ENCODE measurements around the gene MON1B. TPM values are rescaled to one million over a fixed set of nuclear protein-coding genes. Genes with fewer than 3 reads are reported as not detected.

The MON1B gene
- total and polyA plus RNA-seq, 2 of the 13 experiments (the other 11 are each of a cell fraction or from before 2014, with no cell fraction given) = 13.4 to 15.6 TPM

DNA sequence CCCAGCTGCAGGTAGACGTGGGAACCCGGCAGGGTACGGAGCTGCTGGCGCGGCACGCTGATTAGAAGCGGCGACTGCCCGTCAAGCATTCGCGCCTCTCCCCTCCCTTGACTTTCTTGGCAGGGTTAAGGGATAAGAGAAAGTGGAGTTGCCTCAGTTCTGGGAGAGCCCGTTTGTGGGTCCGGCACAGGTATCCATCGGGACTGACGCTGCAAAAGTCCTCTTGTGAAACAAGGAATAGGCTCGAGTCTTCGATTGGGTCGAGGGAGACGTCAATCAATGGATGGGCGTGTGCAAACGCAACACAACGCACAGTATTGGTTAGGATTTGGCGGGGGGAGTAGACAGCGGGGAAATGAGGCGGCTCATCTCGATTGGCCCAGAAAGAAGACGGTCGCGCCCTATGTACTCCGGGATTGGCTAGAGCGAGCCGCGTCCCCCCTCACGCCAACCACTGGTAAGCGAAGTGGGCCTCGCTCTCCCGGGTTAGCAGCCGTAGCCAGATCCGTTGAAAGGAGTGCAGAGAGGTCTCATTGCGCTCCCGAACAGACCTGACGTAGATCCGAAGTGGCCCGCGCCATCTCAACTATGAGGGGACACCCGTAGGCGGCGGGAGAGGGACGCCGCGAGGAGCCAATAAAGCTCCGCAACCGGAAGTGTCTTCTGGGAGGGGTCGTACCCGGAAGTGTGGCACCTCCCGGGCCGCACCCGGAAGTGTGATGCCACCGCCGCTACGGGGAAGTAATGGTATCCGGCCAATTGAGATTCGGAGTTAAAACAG lies at the start of gene MON1B (continued):
- TF ChIP-seq, protein P1, sequence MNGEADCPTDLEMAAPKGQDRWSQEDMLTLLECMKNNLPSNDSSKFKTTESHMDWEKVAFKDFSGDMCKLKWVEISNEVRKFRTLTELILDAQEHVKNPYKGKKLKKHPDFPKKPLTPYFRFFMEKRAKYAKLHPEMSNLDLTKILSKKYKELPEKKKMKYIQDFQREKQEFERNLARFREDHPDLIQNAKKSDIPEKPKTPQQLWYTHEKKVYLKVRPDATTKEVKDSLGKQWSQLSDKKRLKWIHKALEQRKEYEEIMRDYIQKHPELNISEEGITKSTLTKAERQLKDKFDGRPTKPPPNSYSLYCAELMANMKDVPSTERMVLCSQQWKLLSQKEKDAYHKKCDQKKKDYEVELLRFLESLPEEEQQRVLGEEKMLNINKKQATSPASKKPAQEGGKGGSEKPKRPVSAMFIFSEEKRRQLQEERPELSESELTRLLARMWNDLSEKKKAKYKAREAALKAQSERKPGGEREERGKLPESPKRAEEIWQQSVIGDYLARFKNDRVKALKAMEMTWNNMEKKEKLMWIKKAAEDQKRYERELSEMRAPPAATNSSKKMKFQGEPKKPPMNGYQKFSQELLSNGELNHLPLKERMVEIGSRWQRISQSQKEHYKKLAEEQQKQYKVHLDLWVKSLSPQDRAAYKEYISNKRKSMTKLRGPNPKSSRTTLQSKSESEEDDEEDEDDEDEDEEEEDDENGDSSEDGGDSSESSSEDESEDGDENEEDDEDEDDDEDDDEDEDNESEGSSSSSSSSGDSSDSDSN (CRISPR knock-in tag; IDR thresholded peaks at IDR 0.05) = peak; percentile 61
- TF ChIP-seq MXI1 (IDR thresholded peaks at IDR 0.05; ENCODE audit: borderline replicate concordance, low read depth, low read length) = peak; percentile 44; the same call in 2 of the 3 replicates
- peak; percentile 44; the same call in 1 of the 2 replicates for TF ChIP-seq CHD4 (IDR thresholded peaks at IDR 0.05; ENCODE audit: borderline replicate concordance, low read length)
- no peak for TF ChIP-seq ZNF577 (CRISPR knock-in tag; IDR thresholded peaks at IDR 0.05; ENCODE audit: borderline replicate concordance, low read depth)
- 0 out of 2 replicates have a peak, but pooled peaks have one; percentile 46 for TF ChIP-seq TOPORS (CRISPR knock-in tag; IDR thresholded peaks at IDR 0.05)
- peak; percentile 68 for TF ChIP-seq XRCC5 (optimal IDR thresholded peaks at IDR 0.05; ENCODE audit: low read length)
- no peak for TF ChIP-seq GFI1 (CRISPR knock-in tag; IDR thresholded peaks at IDR 0.05; ENCODE audit: borderline replicate concordance)
- TF ChIP-seq HOXA5 (CRISPR knock-in tag; IDR thresholded peaks at IDR 0.05) = peak; percentile 88
- no peak for TF ChIP-seq RARG (CRISPR knock-in tag; IDR thresholded peaks at IDR 0.05; ENCODE audit: low read depth)
- TF ChIP-seq RARA (CRISPR knock-in tag; IDR thresholded peaks at IDR 0.05) = peak; percentile 20; the same call in 1 of the 2 replicates
- no peak; the same call in 1 of the 2 replicates for TF ChIP-seq KMT2A (CRISPR knock-in tag; IDR thresholded peaks at IDR 0.05)
- TF ChIP-seq YY1 (IDR thresholded peaks at IDR 0.05; ENCODE audit: insufficient read depth, insufficient replicate concordance, low read depth, low read length) = peak; percentile 28
- no peak for TF ChIP-seq BRCA1 (CRISPR knock-in tag; IDR thresholded peaks at IDR 0.05)
- peak; percentile 26; the same call in 1 of the 2 replicates for TF ChIP-seq ZFP36L2 (CRISPR knock-in tag; IDR thresholded peaks at IDR 0.05)
- TF ChIP-seq ZNF329 (CRISPR knock-in tag; IDR thresholded peaks at IDR 0.05; ENCODE audit: low read depth) = no peak
- TF ChIP-seq KLF6 (CRISPR knock-in tag; IDR thresholded peaks at IDR 0.05) = peak; percentile 22; the same call in 1 of the 2 replicates
- TF ChIP-seq ZNF850 (CRISPR knock-in tag; conservative IDR thresholded peaks at IDR 0.05) = 0 out of 2 replicates have a peak, but pooled peaks have one; percentile 62
- TF ChIP-seq, protein P2, sequence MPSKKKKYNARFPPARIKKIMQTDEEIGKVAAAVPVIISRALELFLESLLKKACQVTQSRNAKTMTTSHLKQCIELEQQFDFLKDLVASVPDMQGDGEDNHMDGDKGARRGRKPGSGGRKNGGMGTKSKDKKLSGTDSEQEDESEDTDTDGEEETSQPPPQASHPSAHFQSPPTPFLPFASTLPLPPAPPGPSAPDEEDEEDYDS (CRISPR knock-in tag; IDR thresholded peaks at IDR 0.05) = peak; percentile 88
- TF ChIP-seq GABPB1 (CRISPR knock-in tag; IDR thresholded peaks at IDR 0.05) = peak; percentile 97
- peak; percentile 70 for TF ChIP-seq RBFOX2 (IDR thresholded peaks at IDR 0.05; ENCODE audit: low read depth, low read length)
- TF ChIP-seq GLI4 (CRISPR knock-in tag; IDR thresholded peaks at IDR 0.05; ENCODE audit: borderline replicate concordance) = peak; percentile 16; the same call in 1 of the 2 replicates
- TF ChIP-seq, protein P3, sequence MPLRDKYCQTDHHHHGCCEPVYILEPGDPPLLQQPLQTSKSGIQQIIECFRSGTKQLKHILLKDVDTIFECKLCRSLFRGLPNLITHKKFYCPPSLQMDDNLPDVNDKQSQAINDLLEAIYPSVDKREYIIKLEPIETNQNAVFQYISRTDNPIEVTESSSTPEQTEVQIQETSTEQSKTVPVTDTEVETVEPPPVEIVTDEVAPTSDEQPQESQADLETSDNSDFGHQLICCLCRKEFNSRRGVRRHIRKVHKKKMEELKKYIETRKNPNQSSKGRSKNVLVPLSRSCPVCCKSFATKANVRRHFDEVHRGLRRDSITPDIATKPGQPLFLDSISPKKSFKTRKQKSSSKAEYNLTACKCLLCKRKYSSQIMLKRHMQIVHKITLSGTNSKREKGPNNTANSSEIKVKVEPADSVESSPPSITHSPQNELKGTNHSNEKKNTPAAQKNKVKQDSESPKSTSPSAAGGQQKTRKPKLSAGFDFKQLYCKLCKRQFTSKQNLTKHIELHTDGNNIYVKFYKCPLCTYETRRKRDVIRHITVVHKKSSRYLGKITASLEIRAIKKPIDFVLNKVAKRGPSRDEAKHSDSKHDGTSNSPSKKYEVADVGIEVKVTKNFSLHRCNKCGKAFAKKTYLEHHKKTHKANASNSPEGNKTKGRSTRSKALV (CRISPR knock-in tag; IDR thresholded peaks at IDR 0.05) = peak; percentile 26
- TF ChIP-seq, protein P4, sequence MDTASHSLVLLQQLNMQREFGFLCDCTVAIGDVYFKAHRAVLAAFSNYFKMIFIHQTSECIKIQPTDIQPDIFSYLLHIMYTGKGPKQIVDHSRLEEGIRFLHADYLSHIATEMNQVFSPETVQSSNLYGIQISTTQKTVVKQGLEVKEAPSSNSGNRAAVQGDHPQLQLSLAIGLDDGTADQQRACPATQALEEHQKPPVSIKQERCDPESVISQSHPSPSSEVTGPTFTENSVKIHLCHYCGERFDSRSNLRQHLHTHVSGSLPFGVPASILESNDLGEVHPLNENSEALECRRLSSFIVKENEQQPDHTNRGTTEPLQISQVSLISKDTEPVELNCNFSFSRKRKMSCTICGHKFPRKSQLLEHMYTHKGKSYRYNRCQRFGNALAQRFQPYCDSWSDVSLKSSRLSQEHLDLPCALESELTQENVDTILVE (CRISPR knock-in tag; IDR thresholded peaks at IDR 0.05) = no peak
- TF ChIP-seq MXD4 (CRISPR knock-in tag; IDR thresholded peaks at IDR 0.05) = peak; percentile 33; the same call in 1 of the 2 replicates
- no peak for TF ChIP-seq ZNF446 (CRISPR knock-in tag; IDR thresholded peaks at IDR 0.05)
